GM12874 (cell line): Measurements from ENCODE around the gene CAP1.

ENCODE experiments used
- TF ChIP-seq, protein P1 (sequence below): IDR thresholded peaks from 2 replicates; pipeline ENCODE4 v1.5.1; 2011; ENCODE audit warnings: low read depth, mild to moderate bottlenecking, control low read depth, low read length, moderate library complexity; ENCODE audit not compliant: insufficient read depth

CAP1 gene

GRCh38 chr1:40044110-40044509, 3.6 kb downstream of the CAP1 start:
- TF ChIP-seq, protein P1, sequence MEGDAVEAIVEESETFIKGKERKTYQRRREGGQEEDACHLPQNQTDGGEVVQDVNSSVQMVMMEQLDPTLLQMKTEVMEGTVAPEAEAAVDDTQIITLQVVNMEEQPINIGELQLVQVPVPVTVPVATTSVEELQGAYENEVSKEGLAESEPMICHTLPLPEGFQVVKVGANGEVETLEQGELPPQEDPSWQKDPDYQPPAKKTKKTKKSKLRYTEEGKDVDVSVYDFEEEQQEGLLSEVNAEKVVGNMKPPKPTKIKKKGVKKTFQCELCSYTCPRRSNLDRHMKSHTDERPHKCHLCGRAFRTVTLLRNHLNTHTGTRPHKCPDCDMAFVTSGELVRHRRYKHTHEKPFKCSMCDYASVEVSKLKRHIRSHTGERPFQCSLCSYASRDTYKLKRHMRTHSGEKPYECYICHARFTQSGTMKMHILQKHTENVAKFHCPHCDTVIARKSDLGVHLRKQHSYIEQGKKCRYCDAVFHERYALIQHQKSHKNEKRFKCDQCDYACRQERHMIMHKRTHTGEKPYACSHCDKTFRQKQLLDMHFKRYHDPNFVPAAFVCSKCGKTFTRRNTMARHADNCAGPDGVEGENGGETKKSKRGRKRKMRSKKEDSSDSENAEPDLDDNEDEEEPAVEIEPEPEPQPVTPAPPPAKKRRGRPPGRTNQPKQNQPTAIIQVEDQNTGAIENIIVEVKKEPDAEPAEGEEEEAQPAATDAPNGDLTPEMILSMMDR: no peak

DNA sequence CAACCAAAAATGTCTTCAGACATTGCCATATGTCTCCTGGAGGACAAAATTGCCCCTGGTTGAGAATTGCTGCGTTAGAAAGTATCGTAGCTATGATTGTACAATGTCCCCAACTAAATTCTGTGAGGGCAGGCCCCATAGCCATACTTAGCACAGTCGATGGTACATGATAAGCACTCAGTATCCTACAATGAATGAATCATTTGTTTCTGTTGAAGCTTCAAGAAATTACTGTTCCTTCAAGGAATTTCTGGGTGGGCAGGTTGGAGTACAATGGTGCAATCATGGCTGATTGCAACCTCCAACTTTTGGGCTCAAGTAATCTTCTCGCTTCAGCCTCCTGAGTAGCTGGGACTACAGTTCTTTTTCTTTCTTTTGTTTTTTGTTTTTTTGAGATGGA, 4.7 kb downstream of the CAP1 start:
- TF ChIP-seq, protein P1: no peak

- TF ChIP-seq, protein P1: no peak
These were observed 5.2 kb downstream of the CAP1 start for GRCh38 chr1:40045766-40046165.

DNA sequence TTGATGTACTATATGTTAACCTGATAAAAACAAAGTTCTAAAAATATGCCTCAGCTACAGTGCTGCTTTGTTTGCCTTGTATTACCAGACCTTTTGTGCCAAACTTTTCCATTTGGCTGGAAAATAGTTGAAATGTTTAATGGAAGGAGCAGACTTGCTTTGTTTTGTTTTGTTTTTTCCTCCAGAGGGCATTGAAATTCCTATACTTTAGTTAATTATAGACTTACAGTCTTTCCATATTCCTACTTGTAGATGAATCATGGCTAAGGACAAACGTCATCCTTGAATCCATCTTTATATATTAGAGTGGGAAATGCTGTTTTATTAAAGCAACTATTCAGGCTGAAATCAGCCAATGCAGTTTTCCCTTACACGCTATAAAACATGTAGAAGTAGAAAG, 6.7 kb downstream of the CAP1 start:
- TF ChIP-seq, protein P1: no peak

GRCh38 chr1:40047769-40048168, 7.2 kb downstream of the CAP1 start:
- TF ChIP-seq, protein P1: no peak

- TF ChIP-seq, protein P1: no peak
These were observed 9.2 kb downstream of the CAP1 start for GRCh38 chr1:40049725-40050124.

DNA sequence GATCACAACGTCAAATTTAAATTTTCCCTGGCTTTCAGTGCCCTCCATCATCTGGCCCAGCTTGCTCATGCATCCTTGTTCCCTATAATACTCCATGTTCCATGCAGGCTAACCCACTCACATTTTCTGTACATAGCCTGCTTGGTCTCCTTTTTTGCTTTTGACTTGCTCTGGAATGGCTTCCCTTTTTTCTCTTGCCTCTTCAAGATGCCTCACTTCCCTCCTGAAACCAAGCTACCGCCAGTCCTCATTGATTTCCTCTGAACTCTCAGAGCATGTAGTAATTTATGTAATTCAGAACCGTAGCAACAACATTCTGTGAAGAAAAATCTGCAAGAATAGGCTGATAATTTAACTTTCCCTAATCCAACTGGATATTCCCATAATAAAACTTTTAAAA, 10.3 kb downstream of the CAP1 start:
- TF ChIP-seq, protein P1: no peak
